ENCODE data around the gene GGT1. TPM values are rescaled to one million over a fixed set of nuclear protein-coding genes. Genes with fewer than 3 reads are reported as not detected.

GGT1 gene
- total RNA-seq, 1 experiment from 2014 or later = 2.2 TPM

DNA sequence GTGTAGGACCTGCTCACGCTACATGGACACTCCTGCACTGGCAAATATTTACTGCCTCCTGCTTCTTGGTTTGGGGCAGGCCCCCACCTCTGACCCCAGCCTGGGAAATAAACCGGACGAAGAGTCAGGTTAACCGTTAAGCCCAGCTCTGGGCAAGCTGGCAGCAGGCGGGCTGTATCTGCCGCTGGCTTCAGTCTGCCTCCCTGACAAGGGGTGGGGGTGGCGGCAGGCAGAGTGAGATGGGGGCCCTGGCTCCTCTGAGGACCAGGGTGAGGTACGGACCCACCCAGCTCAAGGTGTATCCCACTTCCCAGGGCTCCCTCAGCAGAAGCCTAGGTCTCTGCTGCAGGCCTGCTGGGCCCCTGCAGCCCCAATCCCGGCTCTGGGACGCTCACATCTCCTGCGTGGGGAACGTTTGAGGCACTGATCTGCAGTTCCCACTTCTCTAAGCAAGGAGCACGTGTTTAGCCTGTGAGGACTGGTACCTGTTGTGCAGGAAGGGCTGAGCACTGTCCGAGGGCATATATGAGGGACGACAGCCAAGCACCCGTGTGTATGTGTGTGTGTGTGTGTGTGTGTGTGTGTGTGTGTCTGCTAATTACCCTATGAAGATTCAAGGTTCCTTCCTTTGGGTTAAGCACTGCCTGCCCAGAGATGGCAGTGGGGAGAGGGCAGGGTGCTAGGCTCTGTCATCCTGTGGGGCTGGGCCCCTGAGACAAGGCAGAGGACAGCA is 9.0 kb upstream of the GGT1 start:
- no peaks in the 10 kb centered on the region for H3K79me2 ChIP-seq (ENCODE audit: low read length)
- intact Hi-C loops (cut with micrococcal nuclease) = no loop called here
- no peak for DNase-seq
- no peaks in the 10 kb centered on the region for H4K20me1 ChIP-seq (ENCODE audit: low read length)
- no peak overlapping the region for H3K9ac ChIP-seq (ENCODE audit: low read length)
- ChIA-PET POLR2A (ENCODE audit: unreplicated experiment) (interaction anchor here (0.7 kb wide), 1 partner anchor 112 kb away, joined by 3 read pairs; no protein-coding TSS in a partner anchor), CTCF (no interaction called here)
- TF ChIP-seq EZH2 (IDR thresholded peaks at IDR 0.05; ENCODE audit: low read length, unreplicated experiment) (no peak), EZH2phosphoT487 (IDR thresholded peaks at IDR 0.05; ENCODE audit: borderline replicate concordance, low read length) (no peak)
- TF ChIP-seq, protein P1, sequence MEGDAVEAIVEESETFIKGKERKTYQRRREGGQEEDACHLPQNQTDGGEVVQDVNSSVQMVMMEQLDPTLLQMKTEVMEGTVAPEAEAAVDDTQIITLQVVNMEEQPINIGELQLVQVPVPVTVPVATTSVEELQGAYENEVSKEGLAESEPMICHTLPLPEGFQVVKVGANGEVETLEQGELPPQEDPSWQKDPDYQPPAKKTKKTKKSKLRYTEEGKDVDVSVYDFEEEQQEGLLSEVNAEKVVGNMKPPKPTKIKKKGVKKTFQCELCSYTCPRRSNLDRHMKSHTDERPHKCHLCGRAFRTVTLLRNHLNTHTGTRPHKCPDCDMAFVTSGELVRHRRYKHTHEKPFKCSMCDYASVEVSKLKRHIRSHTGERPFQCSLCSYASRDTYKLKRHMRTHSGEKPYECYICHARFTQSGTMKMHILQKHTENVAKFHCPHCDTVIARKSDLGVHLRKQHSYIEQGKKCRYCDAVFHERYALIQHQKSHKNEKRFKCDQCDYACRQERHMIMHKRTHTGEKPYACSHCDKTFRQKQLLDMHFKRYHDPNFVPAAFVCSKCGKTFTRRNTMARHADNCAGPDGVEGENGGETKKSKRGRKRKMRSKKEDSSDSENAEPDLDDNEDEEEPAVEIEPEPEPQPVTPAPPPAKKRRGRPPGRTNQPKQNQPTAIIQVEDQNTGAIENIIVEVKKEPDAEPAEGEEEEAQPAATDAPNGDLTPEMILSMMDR (conservative IDR thresholded peaks at IDR 0.05; ENCODE audit: low read depth, low read length) = no peak
- H3K4me3 ChIP-seq (ENCODE audit: low read length) = no peak overlapping the region
- H3K9me3 ChIP-seq (ENCODE audit: low read length) = no peaks in the 10 kb centered on the region
- H3K27me3 ChIP-seq (ENCODE audit: low read length) = no peaks in the 10 kb centered on the region
- H3F3A ChIP-seq (ENCODE audit: low read length, unreplicated experiment) = no peaks in the 10 kb centered on the region
- no peaks in the 10 kb centered on the region for H3K4me1 ChIP-seq (ENCODE audit: insufficient read depth, low read length)
- no TSS peak for BruUV-seq (replicated peaks)
- H3K4me2 ChIP-seq (ENCODE audit: low read length) = no peak overlapping the region
- no peak overlapping the region for H2AFZ ChIP-seq (ENCODE audit: low read length)
- no peaks in the 10 kb centered on the region for H3K9me2 ChIP-seq (replicated peaks; ENCODE audit: low read length)
- no peaks in the 10 kb centered on the region for H3K36me3 ChIP-seq (ENCODE audit: low read depth, low read length)
- H3K27ac ChIP-seq (ENCODE audit: low read length) = no peak overlapping the region
- ATAC-seq = no peak

DNA sequence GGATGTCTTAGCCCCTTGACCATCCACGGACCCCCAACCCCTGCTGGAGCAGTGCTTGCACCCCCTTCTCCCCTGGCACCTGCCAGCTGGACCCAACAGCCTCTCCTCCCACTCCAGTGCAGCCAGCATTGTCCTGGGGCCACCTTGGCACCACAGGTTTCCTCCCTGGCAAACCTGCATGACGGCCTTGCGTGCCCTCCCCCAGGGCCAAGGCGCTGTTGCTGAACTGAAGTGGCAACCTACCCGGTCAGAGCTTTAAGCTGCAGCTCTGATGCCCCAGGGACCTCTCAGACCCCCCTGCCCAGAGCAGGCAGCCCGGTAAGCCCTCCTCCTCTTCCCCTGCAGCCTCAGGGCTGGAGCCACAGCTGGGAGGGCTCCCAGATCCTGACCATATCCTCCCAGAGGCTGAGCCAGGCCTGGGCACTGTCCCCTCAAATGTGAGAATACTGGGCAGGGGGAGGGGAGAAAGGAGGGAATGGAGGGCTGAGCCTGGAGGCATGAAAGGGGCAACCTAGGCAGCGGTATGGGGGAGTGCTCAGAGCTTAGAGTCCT is 8.3 kb upstream of the GGT1 start:
- H2AFZ ChIP-seq (ENCODE audit: low read length) = no peak overlapping the region
- H3K79me2 ChIP-seq (ENCODE audit: low read length) = no peaks in the 10 kb centered on the region
- no peaks in the 10 kb centered on the region for H3K9me3 ChIP-seq (ENCODE audit: low read length)
- TF ChIP-seq EZH2 (IDR thresholded peaks at IDR 0.05; ENCODE audit: low read length, unreplicated experiment) (no peak), EZH2phosphoT487 (IDR thresholded peaks at IDR 0.05; ENCODE audit: borderline replicate concordance, low read length) (no peak)
- TF ChIP-seq, protein P1 (conservative IDR thresholded peaks at IDR 0.05; ENCODE audit: low read depth, low read length) = no peak
- H3K36me3 ChIP-seq (ENCODE audit: low read depth, low read length) = no peaks in the 10 kb centered on the region
- no peak overlapping the region for H3K4me3 ChIP-seq (ENCODE audit: low read length)
- no peaks in the 10 kb centered on the region for H3F3A ChIP-seq (ENCODE audit: low read length, unreplicated experiment)
- H3K9me2 ChIP-seq (replicated peaks; ENCODE audit: low read length) = no peaks in the 10 kb centered on the region
- no peaks in the 10 kb centered on the region for H4K20me1 ChIP-seq (ENCODE audit: low read length)
- no peak overlapping the region for H3K27ac ChIP-seq (ENCODE audit: low read length)
- no peak overlapping the region for H3K9ac ChIP-seq (ENCODE audit: low read length)
- ChIA-PET CTCF (no interaction called here), POLR2A (ENCODE audit: unreplicated experiment) (no interaction called here)
- no peaks in the 10 kb centered on the region for H3K27me3 ChIP-seq (ENCODE audit: low read length)
- BruUV-seq (replicated peaks) = no TSS peak
- no peak overlapping the region for H3K4me2 ChIP-seq (ENCODE audit: low read length)
- intact Hi-C loops (cut with micrococcal nuclease) = no loop called here
- DNase-seq (no peak), ATAC-seq (no peak)
- no peaks in the 10 kb centered on the region for H3K4me1 ChIP-seq (ENCODE audit: insufficient read depth, low read length)

DNA sequence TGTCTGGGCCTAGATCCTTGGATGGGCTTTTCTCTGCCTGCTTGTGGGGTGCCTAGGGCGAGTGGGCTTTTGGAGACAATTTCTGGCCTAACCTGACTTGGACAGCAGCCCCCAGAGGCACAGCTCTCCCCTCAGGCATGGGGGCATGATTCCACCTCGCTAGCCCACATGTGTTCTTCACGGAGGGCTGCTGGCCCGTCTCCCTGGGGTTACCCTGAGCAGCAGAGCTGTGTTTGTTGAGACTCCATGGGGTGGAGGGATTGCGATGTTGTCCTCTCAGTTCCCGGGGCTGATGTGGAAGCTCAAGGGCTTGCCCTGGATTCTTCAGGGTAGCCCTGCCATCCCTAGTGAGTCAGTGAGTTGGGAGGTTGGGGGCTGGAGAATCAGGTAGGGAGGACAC is 7.8 kb upstream of the GGT1 start:
- DNase-seq (no peak), ATAC-seq (no peak)
- intact Hi-C loops (cut with micrococcal nuclease) = no loop called here
- no peaks in the 10 kb centered on the region for H4K20me1 ChIP-seq (ENCODE audit: low read length)
- H3K4me3 ChIP-seq (ENCODE audit: low read length) = no peak overlapping the region
- H3K4me2 ChIP-seq (ENCODE audit: low read length) = no peak overlapping the region
- no peaks in the 10 kb centered on the region for H3F3A ChIP-seq (ENCODE audit: low read length, unreplicated experiment)
- no peak overlapping the region for H3K27ac ChIP-seq (ENCODE audit: low read length)
- POLR2A ChIA-PET (ENCODE audit: unreplicated experiment) = no interaction called here
- TF ChIP-seq, protein P1 (conservative IDR thresholded peaks at IDR 0.05; ENCODE audit: low read depth, low read length) = no peak
- TF ChIP-seq EZH2 (IDR thresholded peaks at IDR 0.05; ENCODE audit: low read length, unreplicated experiment) (no peak), EZH2phosphoT487 (IDR thresholded peaks at IDR 0.05; ENCODE audit: borderline replicate concordance, low read length) (no peak)
- no peaks in the 10 kb centered on the region for H3K27me3 ChIP-seq (ENCODE audit: low read length)
- BruUV-seq (replicated peaks) = no TSS peak
- H3K9me3 ChIP-seq (ENCODE audit: low read length) = no peaks in the 10 kb centered on the region
- no peaks in the 10 kb centered on the region for H3K36me3 ChIP-seq (ENCODE audit: low read depth, low read length)
- no peak overlapping the region for H3K9ac ChIP-seq (ENCODE audit: low read length)
- no peaks in the 10 kb centered on the region for H3K9me2 ChIP-seq (replicated peaks; ENCODE audit: low read length)
- CTCF ChIA-PET = no interaction called here
- H3K4me1 ChIP-seq (ENCODE audit: insufficient read depth, low read length) = no peaks in the 10 kb centered on the region
- H3K79me2 ChIP-seq (ENCODE audit: low read length) = no peaks in the 10 kb centered on the region
- H2AFZ ChIP-seq (ENCODE audit: low read length) = no peak overlapping the region
